Measurements from ENCODE around the gene MYO1A. TPM values are rescaled to one million over a fixed set of nuclear protein-coding genes. Genes with fewer than 3 reads are reported as not detected.

Gene MYO1A
- total RNA-seq, 1 donor from 2014 or later, result 48.5 TPM

Other genes starting within 250 kb of the MYO1A start
- gene SDR9C7, start 115.7 kb downstream of the MYO1A start, total RNA-seq, result not detected
- 0.52 TPM for gene RDH16, start 92.5 kb downstream of the MYO1A start, total RNA-seq
- gene ZBTB39, start 43.6 kb downstream of the MYO1A start, total RNA-seq, result 5.7 TPM
- gene TAC3, start 33.6 kb downstream of the MYO1A start, total RNA-seq, result 0.52 TPM
- 11.4 TPM for gene NEMP1, start 28.7 kb upstream of the MYO1A start, total RNA-seq
- 21.4 TPM for gene NAB2, start 39.0 kb upstream of the MYO1A start, total RNA-seq
- 287 TPM for gene STAT6, start 61.2 kb upstream of the MYO1A start, total RNA-seq
- gene LRP1, start 78.4 kb upstream of the MYO1A start, total RNA-seq, result 241 TPM
- not detected for gene LRP1-AS, start 97.5 kb upstream of the MYO1A start, total RNA-seq
- gene NXPH4, start 166.7 kb upstream of the MYO1A start, total RNA-seq, result 0.83 TPM
- 65.1 TPM for gene SHMT2, start 179.6 kb upstream of the MYO1A start, total RNA-seq
- 3.6 TPM for gene STAC3, start 201.1 kb upstream of the MYO1A start, total RNA-seq